ENCODE data around the gene TARBP1. TPM values are rescaled to one million over a fixed set of nuclear protein-coding genes. Genes with fewer than 3 reads are reported as not detected.
A peak's percentile ranks its signal among the peaks of the same experiment; 100 is the strongest.

Gene TARBP1
- total and polyA plus RNA-seq, 2 of the 13 experiments (the other 11 are each of a cell fraction or from before 2014, with no cell fraction given), result 37.7 to 67.0 TPM

- TF ChIP-seq HBP1 (CRISPR knock-in tag; IDR thresholded peaks at IDR 0.05; ENCODE audit: low read depth), result no peak
- TF ChIP-seq MAZ (IDR thresholded peaks at IDR 0.05; ENCODE audit: borderline replicate concordance, low read depth, low read length), result peak; percentile 64; the same call in 1 of the 2 replicates
- TF ChIP-seq MAZ (CRISPR knock-in tag; IDR thresholded peaks at IDR 0.05; ENCODE audit: low read depth), result no peak
- no peak for TF ChIP-seq SNAI1 (CRISPR knock-in tag; IDR thresholded peaks at IDR 0.05; ENCODE audit: borderline replicate concordance)
- TF ChIP-seq SOX5 (CRISPR knock-in tag; IDR thresholded peaks at IDR 0.05; ENCODE audit: borderline replicate concordance), result 0 out of 2 replicates have a peak, but pooled peaks have one; percentile 34
- no peak for TF ChIP-seq RNF2 (conservative IDR thresholded peaks at IDR 0.05; ENCODE audit: low read depth)
- TF ChIP-seq NR0B2 (CRISPR knock-in tag; IDR thresholded peaks at IDR 0.05), result no peak
- TF ChIP-seq, protein P1, sequence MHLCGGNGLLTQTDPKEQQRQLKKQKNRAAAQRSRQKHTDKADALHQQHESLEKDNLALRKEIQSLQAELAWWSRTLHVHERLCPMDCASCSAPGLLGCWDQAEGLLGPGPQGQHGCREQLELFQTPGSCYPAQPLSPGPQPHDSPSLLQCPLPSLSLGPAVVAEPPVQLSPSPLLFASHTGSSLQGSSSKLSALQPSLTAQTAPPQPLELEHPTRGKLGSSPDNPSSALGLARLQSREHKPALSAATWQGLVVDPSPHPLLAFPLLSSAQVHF (CRISPR knock-in tag; IDR thresholded peaks at IDR 0.05), result no peak
- TF ChIP-seq CEBPG (CRISPR knock-in tag; IDR thresholded peaks at IDR 0.05), result 0 out of 2 replicates have a peak, but pooled peaks have one; percentile 48
- TF ChIP-seq DPF2 (CRISPR knock-in tag; IDR thresholded peaks at IDR 0.05; ENCODE audit: borderline replicate concordance, low read depth), result no peak
- peak; percentile 78; the same call in 1 of the 2 replicates for TF ChIP-seq FOXO1 (CRISPR knock-in tag; IDR thresholded peaks at IDR 0.05)
- TF ChIP-seq NFE2L2 (IDR thresholded peaks at IDR 0.05; ENCODE audit: low read length), result no peak
- peak; percentile 36; the same call in 1 of the 2 replicates for TF ChIP-seq KMT2B (CRISPR knock-in tag; IDR thresholded peaks at IDR 0.05)
- TF ChIP-seq ZNF724P (CRISPR knock-in tag; IDR thresholded peaks at IDR 0.05; ENCODE audit: borderline replicate concordance), result no peak
- TF ChIP-seq NPAS2 (CRISPR knock-in tag; IDR thresholded peaks at IDR 0.05; ENCODE audit: borderline replicate concordance), result no peak
- no peak for TF ChIP-seq ZNF563 (CRISPR knock-in tag; IDR thresholded peaks at IDR 0.05)
- no peak for TF ChIP-seq JARID2 (CRISPR knock-in tag; IDR thresholded peaks at IDR 0.05; ENCODE audit: insufficient replicate concordance)
- TF ChIP-seq, protein P2, sequence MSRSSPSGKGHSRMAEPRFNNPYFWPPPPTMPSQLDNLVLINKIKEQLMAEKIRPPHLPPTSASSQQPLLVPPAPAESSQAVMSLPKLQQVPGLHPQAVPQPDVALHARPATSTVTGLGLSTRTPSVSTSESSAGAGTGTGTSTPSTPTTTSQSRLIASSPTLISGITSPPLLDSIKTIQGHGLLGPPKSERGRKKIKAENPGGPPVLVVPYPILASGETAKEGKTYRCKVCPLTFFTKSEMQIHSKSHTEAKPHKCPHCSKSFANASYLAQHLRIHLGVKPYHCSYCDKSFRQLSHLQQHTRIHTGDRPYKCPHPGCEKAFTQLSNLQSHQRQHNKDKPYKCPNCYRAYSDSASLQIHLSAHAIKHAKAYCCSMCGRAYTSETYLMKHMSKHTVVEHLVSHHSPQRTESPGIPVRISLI (CRISPR knock-in tag; IDR thresholded peaks at IDR 0.05; ENCODE audit: borderline replicate concordance), result no peak
- no peak for TF ChIP-seq ZNF737 (CRISPR knock-in tag; IDR thresholded peaks at IDR 0.05; ENCODE audit: borderline replicate concordance)
- no peak for TF ChIP-seq NCOA2 (CRISPR knock-in tag; IDR thresholded peaks at IDR 0.05)
- TF ChIP-seq, protein P3, sequence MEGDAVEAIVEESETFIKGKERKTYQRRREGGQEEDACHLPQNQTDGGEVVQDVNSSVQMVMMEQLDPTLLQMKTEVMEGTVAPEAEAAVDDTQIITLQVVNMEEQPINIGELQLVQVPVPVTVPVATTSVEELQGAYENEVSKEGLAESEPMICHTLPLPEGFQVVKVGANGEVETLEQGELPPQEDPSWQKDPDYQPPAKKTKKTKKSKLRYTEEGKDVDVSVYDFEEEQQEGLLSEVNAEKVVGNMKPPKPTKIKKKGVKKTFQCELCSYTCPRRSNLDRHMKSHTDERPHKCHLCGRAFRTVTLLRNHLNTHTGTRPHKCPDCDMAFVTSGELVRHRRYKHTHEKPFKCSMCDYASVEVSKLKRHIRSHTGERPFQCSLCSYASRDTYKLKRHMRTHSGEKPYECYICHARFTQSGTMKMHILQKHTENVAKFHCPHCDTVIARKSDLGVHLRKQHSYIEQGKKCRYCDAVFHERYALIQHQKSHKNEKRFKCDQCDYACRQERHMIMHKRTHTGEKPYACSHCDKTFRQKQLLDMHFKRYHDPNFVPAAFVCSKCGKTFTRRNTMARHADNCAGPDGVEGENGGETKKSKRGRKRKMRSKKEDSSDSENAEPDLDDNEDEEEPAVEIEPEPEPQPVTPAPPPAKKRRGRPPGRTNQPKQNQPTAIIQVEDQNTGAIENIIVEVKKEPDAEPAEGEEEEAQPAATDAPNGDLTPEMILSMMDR (CRISPR knock-in tag; IDR thresholded peaks at IDR 0.05), result 0 out of 2 replicates have a peak, but pooled peaks have one; percentile 5
- TF ChIP-seq, protein P4, sequence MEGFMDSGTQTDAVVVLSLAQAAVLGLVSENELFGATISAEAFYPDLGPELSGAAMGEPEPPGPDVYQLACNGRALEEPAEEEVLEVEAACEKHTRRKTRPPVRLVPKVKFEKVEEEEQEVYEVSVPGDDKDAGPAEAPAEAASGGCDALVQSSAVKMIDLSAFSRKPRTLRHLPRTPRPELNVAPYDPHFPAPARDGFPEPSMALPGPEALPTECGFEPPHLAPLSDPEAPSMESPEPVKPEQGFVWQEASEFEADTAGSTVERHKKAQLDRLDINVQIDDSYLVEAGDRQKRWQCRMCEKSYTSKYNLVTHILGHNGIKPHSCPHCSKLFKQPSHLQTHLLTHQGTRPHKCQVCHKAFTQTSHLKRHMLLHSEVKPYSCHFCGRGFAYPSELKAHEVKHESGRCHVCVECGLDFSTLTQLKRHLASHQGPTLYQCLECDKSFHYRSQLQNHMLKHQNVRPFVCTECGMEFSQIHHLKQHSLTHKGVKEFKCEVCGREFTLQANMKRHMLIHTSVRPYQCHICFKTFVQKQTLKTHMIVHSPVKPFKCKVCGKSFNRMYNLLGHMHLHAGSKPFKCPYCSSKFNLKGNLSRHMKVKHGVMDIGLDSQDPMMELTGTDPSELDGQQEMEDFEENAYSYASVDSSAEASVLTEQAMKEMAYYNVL (CRISPR knock-in tag; IDR thresholded peaks at IDR 0.05; ENCODE audit: borderline replicate concordance), result no peak
- TF ChIP-seq GTF3A (CRISPR knock-in tag; conservative IDR thresholded peaks at IDR 0.05), result no peak
- TF ChIP-seq RARA (CRISPR knock-in tag; IDR thresholded peaks at IDR 0.05), result 0 out of 2 replicates have a peak, but pooled peaks have one; percentile 40
Observed at GRCh38 chr1:234348964-234349363, 130.0 kb downstream of the TARBP1 start (continued).
